K562 (cell line): ENCODE results near the gene LRRC61. TPM values are rescaled to one million over a fixed set of nuclear protein-coding genes. Genes with fewer than 3 reads are reported as not detected.
A peak's percentile ranks its signal among the peaks of the same experiment; 100 is the strongest.

Source experiments
- ATAC-seq: fragments of 200-7000 bp; cut with Tn5 transposase; 3 replicates; pipeline ENCODE4 v1.9.1; 2020; ENCODE audit warnings: moderate library complexity
- BruUV-seq: library from RNA; stranded (reverse); fragments of 400-500 nt; replicated peaks from 2 replicates; lab custom pipeline; 2021; lab: Mats Ljungman, UMichigan
- CTCF ChIA-PET: fragments of 300-600 bp; formaldehyde crosslinking; extraction: SDS; loops from one replicate; lab custom pipeline; 2021; ENCODE audit warnings: low intra/inter-chr PET ratio; lab: Yijun Ruan, JAX
- POLR2A ChIA-PET: fragments of 300-600, 350-650 bp; sonication (Branson Sonifier 250); formaldehyde crosslinking; extraction: SDS; loops from one replicate; lab custom pipeline; 2021; ENCODE audit warnings: antibody characterized with exemption, inconsistent platforms; lab: Yijun Ruan, JAX
- DNase-seq, 4 experiments: peaks; one replicate each; pipeline versions ENCODE4 v3.0.0 to v3.0.0-alpha.2; 2011 to 2018; ENCODE audit warnings: low spot score in 3 of 4, mixed read lengths in 3 of 4; ENCODE audit errors: extremely low read depth in 1 of 4
- FAIRE-seq: peaks from 2 replicates; lab custom pipeline; 2011; peaks lifted over from hg19 to GRCh38; lab: Jason Lieb, UNC
- H2AFZ ChIP-seq: 2 replicates; pipeline ENCODE4 v1.6.0; 2011; ENCODE audit warnings: low read depth, low read length, control low read depth, inconsistent platforms
- H3K27ac ChIP-seq: fragments of 200-600 bp; 3 replicates; pipeline ENCODE4 v1.8.0; 2011; ENCODE audit warnings: low read depth, mild to moderate bottlenecking, control low read depth, inconsistent platforms, low read length, moderate library complexity, mixed read lengths; ENCODE audit errors: extremely low read depth
- H3K27me3 ChIP-seq, 2 experiments: fragments of 300-600 bp in 1 of 2; 2 replicates in 1 of 2; 3 replicates in 1 of 2; pipeline versions ENCODE4 v1.6.0 to v1.8.0; 2011; ENCODE audit warnings: inconsistent platforms in 2 of 2, low read length in 2 of 2, mild to moderate bottlenecking in 1 of 2, mixed read lengths in 1 of 2, moderate library complexity in 1 of 2; ENCODE audit not compliant: control insufficient read depth in 2 of 2, insufficient read depth in 2 of 2
- H3K36me3 ChIP-seq: fragments of 300-600 bp; 3 replicates; pipeline ENCODE4 v1.8.0; 2011; ENCODE audit warnings: mild to moderate bottlenecking, low read length, inconsistent platforms; ENCODE audit not compliant: control insufficient read depth, insufficient read depth
- H3K4me1 ChIP-seq, 2 experiments: fragments of 200-600 bp in 1 of 2; replicated peaks in 1 of 2; 2 replicates in 1 of 2; 3 replicates in 1 of 2; pipeline versions ENCODE4 v1.5.1 to v1.8.0; 2011; ENCODE audit warnings: inconsistent platforms in 2 of 2, low read length in 2 of 2, mild to moderate bottlenecking in 1 of 2, mixed read lengths in 1 of 2, moderate library complexity in 1 of 2; ENCODE audit not compliant: control insufficient read depth in 2 of 2, insufficient read depth in 2 of 2
- H3K4me2 ChIP-seq: 2 replicates; pipeline ENCODE4 v1.6.1; 2011; ENCODE audit warnings: low read length, control low read depth, inconsistent platforms, mixed read lengths; ENCODE audit not compliant: insufficient read depth
- H3K4me3 ChIP-seq: fragments of 200-600 bp; sonication (generic), shearing (Covaris generic); 2 replicates; pipeline ENCODE4 v1.5.1; 2016; ENCODE audit warnings: control low read depth, inconsistent platforms
- H3K79me2 ChIP-seq: fragments of 200-600 bp; 3 replicates; pipeline ENCODE4 v1.8.0; 2011; ENCODE audit warnings: low read length, inconsistent platforms; ENCODE audit not compliant: control insufficient read depth, insufficient read depth
- H3K9ac ChIP-seq, 2 experiments: 2 replicates each; pipeline versions ENCODE4 v1.6.0 to v1.6.1; 2011; ENCODE audit warnings: low read depth in 2 of 2, low read length in 2 of 2, control low read depth in 1 of 2, inconsistent platforms in 1 of 2, mild to moderate bottlenecking in 1 of 2, mixed read lengths in 1 of 2; ENCODE audit not compliant: insufficient read depth in 1 of 2
- H3K9me1 ChIP-seq: one replicate; pipeline ENCODE4 v1.6.0; 2011; ENCODE audit warnings: inconsistent platforms, mild to moderate bottlenecking, low read length, moderate library complexity; ENCODE audit not compliant: control insufficient read depth, insufficient read depth
- H3K9me3 ChIP-seq: replicated peaks from 2 replicates; pipeline ENCODE4 v1.5.1; 2011; ENCODE audit warnings: low read depth, low read length, inconsistent platforms; ENCODE audit not compliant: control insufficient read depth, insufficient read depth
- H4K20me1 ChIP-seq: replicated peaks from 2 replicates; pipeline ENCODE4 v1.6.1; 2011; ENCODE audit warnings: low read length, inconsistent platforms, mixed read lengths; ENCODE audit not compliant: control insufficient read depth, insufficient read depth
- CAMTA2 ChIP-seq: fragments of 250-450 bp; sonication (Bioruptor Pico); conservative IDR thresholded peaks from 2 replicates; pipeline ENCODE4 v1.5.1; 2022
- CBFB ChIP-seq: sonication (generic); formaldehyde crosslinking; IDR thresholded peaks from 2 replicates; pipeline ENCODE4 v1.4.0; 2020; ENCODE audit warnings: mild to moderate bottlenecking, missing genetic modification reagents
- CBX2 ChIP-seq: fragments of 200-600 bp; sonication (generic); IDR thresholded peaks from one replicate; pipeline ENCODE4 v1.6.1; 2012; ENCODE audit warnings: mild to moderate bottlenecking, low read length, inconsistent platforms; ENCODE audit not compliant: insufficient read depth, poor library complexity, severe bottlenecking
- DPF2 ChIP-seq: fragments of 450-650 bp; IDR thresholded peaks from 2 replicates; pipeline ENCODE4 v1.6.1; 2016
- JUND ChIP-seq, 2 experiments: IDR thresholded peaks; 2 replicates in 1 of 2; 3 replicates in 1 of 2; pipeline ENCODE4 v1.6.1; 2011; ENCODE audit warnings: borderline replicate concordance in 2 of 2, low read depth in 2 of 2, low read length in 2 of 2, improper control_type of control experiment in 1 of 2, missing biosample characterization in 1 of 2, missing genetic modification characterization in 1 of 2, missing genetic modification reagents in 1 of 2
- MAZ ChIP-seq, 2 experiments: fragments of 450-650 bp in 1 of 2; sonication (generic) in 1 of 2; formaldehyde crosslinking; IDR thresholded peaks in 1 of 2; conservative IDR thresholded peaks in 1 of 2; 2 replicates each; pipeline versions ENCODE4 v1.4.0 to v1.5.0; 2020; ENCODE audit warnings: mild to moderate bottlenecking in 1 of 2, missing genetic modification reagents in 1 of 2
- NR2C2 ChIP-seq, 2 experiments: fragments of 200-800 bp in 1 of 2; sonication (Bioruptor generic) in 1 of 2; sonication (generic) in 1 of 2; formaldehyde crosslinking in 1 of 2; IDR thresholded peaks; 2 replicates each; pipeline versions ENCODE4 v1.6.1 to v1.8.0; 2016 to 2022; ENCODE audit warnings: mild to moderate bottlenecking in 1 of 2, missing compliant biosample characterization in 1 of 2, missing genetic modification characterization in 1 of 2, missing genetic modification reagents in 1 of 2
- POLR2G ChIP-seq: fragments of 200-400 bp; formaldehyde crosslinking; IDR thresholded peaks from 2 replicates; pipeline ENCODE4 v1.6.1; 2017; ENCODE audit warnings: low read depth, mild to moderate bottlenecking, antibody characterized with exemption, low read length, moderate library complexity
- TAF7 ChIP-seq: fragments of 450-650 bp; IDR thresholded peaks from 2 replicates; pipeline ENCODE4 v1.6.1; 2016; ENCODE audit warnings: missing genetic modification characterization, missing compliant biosample characterization
- TAF9B ChIP-seq: fragments of 450-650 bp; IDR thresholded peaks from 2 replicates; pipeline ENCODE4 v1.6.1; 2018; ENCODE audit warnings: mild to moderate bottlenecking; ENCODE audit not compliant: partially characterized antibody
- THRAP3 ChIP-seq: fragments of 450-650 bp; IDR thresholded peaks from 2 replicates; pipeline ENCODE4 v1.6.1; 2016; ENCODE audit warnings: mild to moderate bottlenecking, inconsistent platforms, borderline replicate concordance
- TOE1 ChIP-seq, 2 experiments: fragments of 450-650 bp in 1 of 2; sonication (generic) in 1 of 2; formaldehyde crosslinking in 1 of 2; IDR thresholded peaks; 2 replicates each; pipeline versions ENCODE4 v1.7.1 to v1.8.0; 2016 to 2022; ENCODE audit warnings: borderline replicate concordance in 2 of 2, mild to moderate bottlenecking in 2 of 2, antibody characterized with exemption in 1 of 2, inconsistent platforms in 1 of 2, low read depth in 1 of 2, missing genetic modification reagents in 1 of 2, moderate library complexity in 1 of 2
- ZNF347 ChIP-seq: fragments of 450-650 bp; formaldehyde crosslinking; IDR thresholded peaks from 2 replicates; pipeline ENCODE4 v1.4.0; 2020; ENCODE audit warnings: low read depth, mild to moderate bottlenecking, moderate library complexity
- ZNF507 ChIP-seq: conservative IDR thresholded peaks from 2 replicates; pipeline ENCODE4 v1.6.1; 2017; ENCODE audit warnings: missing genetic modification characterization, missing compliant biosample characterization
- ZZZ3 ChIP-seq: fragments of 450-650 bp; IDR thresholded peaks from 2 replicates; pipeline ENCODE4 v1.6.1; 2016; ENCODE audit warnings: antibody characterized with exemption, mild to moderate bottlenecking, moderate library complexity
- WGBS: fragments of 100-300 bp; shearing (Covaris generic); methylation state at CpG from one replicate; pipeline ENCODE4 v1.1.6; 2016; ENCODE audit warnings: low coverage, mixed read lengths; ENCODE audit not compliant: insufficient coverage; ENCODE audit errors: missing lambda C conversion rate; 5-methylcytosine and 5-hydroxymethylcytosine counted together
- in situ Hi-C: fragments of 300-500 bp; cut with MboI; formaldehyde crosslinking; loops from 4 replicates; pipeline ENCODE4 v1.15.0; 2018; ENCODE audit warnings: inconsistent platforms, mixed read lengths
- intact Hi-C: fragments of 100-400 bp; cut with micrococcal nuclease; formaldehyde crosslinking; loops from 2 replicates; pipeline ENCODE4 v1.14.2; 2022
- polyA plus RNA-seq, 8 experiments: library from polyadenylated mRNA; depleted of rRNA in 4 of 8; stranded (reverse) in 5 of 8; unstranded in 3 of 8; fragments of >200 nt; fragmentation: Nextera tagmentation in 2 of 8; fragmentation: Illumina TruSeq in 1 of 8; extraction: Ambion mirVana in 2 of 8; extraction: Trizol in 1 of 8; gene quantifications; 2 replicates each; pipeline versions ENCODE4 v1.2.1 to v1.2.3, GENCODE V29; 2011 to 2014; ENCODE audit warnings: inconsistent platforms in 1 of 8, missing spikeins in 1 of 8
- total RNA-seq, 7 experiments: library from RNA; depleted of rRNA in 6 of 7; stranded (reverse); fragments of >200 nt in 6 of 7; fragmentation: Illumina TruSeq in 2 of 7; extraction: Trizol in 2 of 7; gene quantifications; 2 replicates each; pipeline versions ENCODE4 v1.2.1 to v1.2.3, GENCODE V29; 2011 to 2021; ENCODE audit warnings: low replicate concordance in 1 of 7
- TF ChIP-seq, protein P1 (sequence below): sonication (generic); formaldehyde crosslinking; IDR thresholded peaks from 2 replicates; pipeline ENCODE4 v1.8.0; 2022; ENCODE audit warnings: mild to moderate bottlenecking, missing genetic modification reagents
- TF ChIP-seq, protein P2 (sequence below): fragments of 450-650 bp; conservative IDR thresholded peaks from 2 replicates; pipeline ENCODE4 v1.6.1; 2016; ENCODE audit warnings: missing genetic modification characterization, low read depth, mild to moderate bottlenecking, control low read depth, missing compliant biosample characterization

LRRC61 gene
- total and polyA plus RNA-seq, 9 of the 15 experiments (the other 6 are each of a cell fraction or from before 2014, with no cell fraction given), result 1.3 to 55.2 (median 35.2) TPM

- peaks cover 66% of the 10 kb centered on the region for H3K79me2 ChIP-seq
- POLR2A ChIA-PET, result interaction anchor here (0.6 to 3.5 kb wide), 13 partner anchors 8 to 580 kb away, joined by 3 to 30 read pairs (median 4); partner anchors contain the start of genes ACTR3C and LRRC61
- no peak for TF ChIP-seq TAF7
- TF ChIP-seq MAZ (CRISPR knock-in tag; conservative IDR thresholded peaks at IDR 0.05 in 1 of 2, IDR thresholded peaks at IDR 0.05 in 1 of 2), result no peak
- TF ChIP-seq CBFB (CRISPR knock-in tag), result no peak
- TF ChIP-seq TOE1 (IDR thresholded peaks at IDR 0.05; ENCODE audit: borderline replicate concordance), result 0 out of 2 replicates have a peak, but pooled peaks have one; percentile 4
- TF ChIP-seq TOE1 (CRISPR knock-in tag; IDR thresholded peaks at IDR 0.05; ENCODE audit: borderline replicate concordance, low read depth), result peak; percentile 45
- no peak for TF ChIP-seq ZZZ3
- TF ChIP-seq NR2C2 (CRISPR knock-in tag; IDR thresholded peaks at IDR 0.05), result peak; percentile 59; the same call in 1 of the 2 replicates
- TF ChIP-seq NR2C2 (tag; IDR thresholded peaks at IDR 0.05), result no peak
- peak; percentile 42; the same call in 1 of the 2 replicates for TF ChIP-seq POLR2G
- TF ChIP-seq, protein P1, sequence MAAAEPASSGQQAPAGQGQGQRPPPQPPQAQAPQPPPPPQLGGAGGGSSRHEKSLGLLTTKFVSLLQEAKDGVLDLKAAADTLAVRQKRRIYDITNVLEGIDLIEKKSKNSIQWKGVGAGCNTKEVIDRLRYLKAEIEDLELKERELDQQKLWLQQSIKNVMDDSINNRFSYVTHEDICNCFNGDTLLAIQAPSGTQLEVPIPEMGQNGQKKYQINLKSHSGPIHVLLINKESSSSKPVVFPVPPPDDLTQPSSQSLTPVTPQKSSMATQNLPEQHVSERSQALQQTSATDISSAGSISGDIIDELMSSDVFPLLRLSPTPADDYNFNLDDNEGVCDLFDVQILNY (CRISPR knock-in tag), result peak; percentile 63; the same call in 1 of the 2 replicates
- 0 out of 2 replicates have a peak, but pooled peaks have one; percentile 5 for TF ChIP-seq CAMTA2
- no peak for TF ChIP-seq TAF9B
- TF ChIP-seq ZNF507 (tag), result no peak
- TF ChIP-seq JUND (IDR thresholded peaks at IDR 0.05; ENCODE audit: borderline replicate concordance, low read depth, low read length), result no peak
- no peak for TF ChIP-seq JUND (tag; IDR thresholded peaks at IDR 0.05; ENCODE audit: borderline replicate concordance, low read depth, low read length)
- TF ChIP-seq, protein P2, sequence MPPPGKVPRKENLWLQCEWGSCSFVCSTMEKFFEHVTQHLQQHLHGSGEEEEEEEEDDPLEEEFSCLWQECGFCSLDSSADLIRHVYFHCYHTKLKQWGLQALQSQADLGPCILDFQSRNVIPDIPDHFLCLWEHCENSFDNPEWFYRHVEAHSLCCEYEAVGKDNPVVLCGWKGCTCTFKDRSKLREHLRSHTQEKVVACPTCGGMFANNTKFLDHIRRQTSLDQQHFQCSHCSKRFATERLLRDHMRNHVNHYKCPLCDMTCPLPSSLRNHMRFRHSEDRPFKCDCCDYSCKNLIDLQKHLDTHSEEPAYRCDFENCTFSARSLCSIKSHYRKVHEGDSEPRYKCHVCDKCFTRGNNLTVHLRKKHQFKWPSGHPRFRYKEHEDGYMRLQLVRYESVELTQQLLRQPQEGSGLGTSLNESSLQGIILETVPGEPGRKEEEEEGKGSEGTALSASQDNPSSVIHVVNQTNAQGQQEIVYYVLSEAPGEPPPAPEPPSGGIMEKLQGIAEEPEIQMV, result no peak
- TF ChIP-seq DPF2, result no peak
- no peak for TF ChIP-seq ZNF347
- no peak for TF ChIP-seq THRAP3
- no peak for TF ChIP-seq CBX2
Observed at GRCh38 chr7:150369748-150370501, 46.8 kb downstream of the LRRC61 start.

More at GRCh38 chr7:150369748-150370501, 46.8 kb downstream of the LRRC61 start:
- Histone ChIP-seq H3K27me3 (no peaks in the 10 kb centered on the region), H4K20me1 (no peaks in the 10 kb centered on the region; the same call in 1 of the 2 replicates), H3K9me3 (no peaks in the 10 kb centered on the region), H3K9ac (peak overlapping the region; percentile 98 to 99), H3K9me1 (no peaks in the 10 kb centered on the region), H3K4me1 (peaks cover 53 to 64% of the 10 kb centered on the region in 2 experiments), H3K4me2 (peak overlapping the region; percentile 100), H3K36me3 (peaks cover 58% of the 10 kb centered on the region), H2AFZ (0 out of 2 replicates have a peak overlapping the region, but pooled peaks have one; percentile 82), H3K27ac (peak overlapping the region; percentile 97), H3K4me3 (peak overlapping the region; percentile 79)
- ATAC-seq, result peak; percentile 3
- intact Hi-C loops, result loop anchor here (2.0 kb wide), 2 partner anchors 31 to 47 kb away; partner anchors contain the start of genes ACTR3C and LRRC61
- no peak for FAIRE-seq
- WGBS, result 37% methylated on average over 23 of the region's 23 CpGs
- CTCF ChIA-PET, result no interaction called here
- peak in 3 of 4 experiments; percentile 27 to 38 (median 32) for DNase-seq
- no TSS peak for BruUV-seq
- in situ Hi-C loops, result no loop called here
